WTC11 (cell line): ENCODE results near the gene DGCR8.

Source experiments
- AFF4 ChIP-seq: sonication (generic); formaldehyde crosslinking; IDR thresholded peaks from 2 replicates; pipeline ENCODE4 v1.8.1; 2023; ENCODE audit warnings: mild to moderate bottlenecking, missing genetic modification reagents, borderline replicate concordance
- ATF3 ChIP-seq: sonication (generic); formaldehyde crosslinking; conservative IDR thresholded peaks from 2 replicates; pipeline ENCODE4 v1.8.1; 2022; ENCODE audit warnings: mild to moderate bottlenecking, missing genetic modification reagents
- CTCF ChIP-seq: fragments of 200-600 bp; IDR thresholded peaks from 2 replicates; pipeline ENCODE4 v1.8.0; 2022; ENCODE audit warnings: antibody characterized with exemption
- FOXP1 ChIP-seq: sonication (generic); formaldehyde crosslinking; IDR thresholded peaks from 2 replicates; pipeline ENCODE4 v1.8.0; 2022; ENCODE audit warnings: missing genetic modification reagents, mild to moderate bottlenecking, moderate library complexity, borderline replicate concordance
- GABPB1 ChIP-seq: sonication (generic); formaldehyde crosslinking; IDR thresholded peaks from 2 replicates; pipeline ENCODE4 v1.8.1; 2023; ENCODE audit warnings: mild to moderate bottlenecking, missing genetic modification reagents
- IRF1 ChIP-seq: sonication (generic); formaldehyde crosslinking; IDR thresholded peaks from 2 replicates; pipeline ENCODE4 v1.8.0; 2023; ENCODE audit warnings: missing genetic modification reagents
- MAX ChIP-seq: sonication (generic); formaldehyde crosslinking; IDR thresholded peaks from 2 replicates; pipeline ENCODE4 v1.8.0; 2022; ENCODE audit warnings: mild to moderate bottlenecking, missing genetic modification reagents
- NR2C2 ChIP-seq: sonication (generic); formaldehyde crosslinking; IDR thresholded peaks from 2 replicates; pipeline ENCODE4 v1.8.0; 2022; ENCODE audit warnings: mild to moderate bottlenecking, missing genetic modification reagents
- NR3C1 ChIP-seq: sonication (generic); formaldehyde crosslinking; conservative IDR thresholded peaks from 2 replicates; pipeline ENCODE4 v1.8.1; 2023; ENCODE audit warnings: low read depth, mild to moderate bottlenecking, missing genetic modification reagents
- RELA ChIP-seq: sonication (generic); formaldehyde crosslinking; IDR thresholded peaks from 2 replicates; pipeline ENCODE4 v1.8.1; 2022; ENCODE audit warnings: missing genetic modification reagents, mild to moderate bottlenecking, borderline replicate concordance
- STAT6 ChIP-seq: sonication (generic); formaldehyde crosslinking; conservative IDR thresholded peaks from 2 replicates; pipeline ENCODE4 v1.8.1; 2023; ENCODE audit warnings: mild to moderate bottlenecking, low read depth, missing genetic modification reagents, moderate library complexity
- USF1 ChIP-seq: sonication (generic); formaldehyde crosslinking; IDR thresholded peaks from 2 replicates; pipeline ENCODE4 v1.8.0; 2022; ENCODE audit warnings: mild to moderate bottlenecking, missing genetic modification reagents
- ZNF263 ChIP-seq: sonication (generic); formaldehyde crosslinking; IDR thresholded peaks from 2 replicates; pipeline ENCODE4 v1.8.1; 2022; ENCODE audit warnings: low read depth, mild to moderate bottlenecking, moderate library complexity, missing genetic modification reagents
- ZNF281 ChIP-seq: sonication (generic); formaldehyde crosslinking; IDR thresholded peaks from 2 replicates; pipeline ENCODE4 v1.8.0; 2023; ENCODE audit warnings: mild to moderate bottlenecking, missing genetic modification reagents

- TF ChIP-seq ZNF263 (CRISPR knock-in tag) (no peak), CTCF (no peak), NR3C1 (CRISPR knock-in tag) (no peak), NR2C2 (CRISPR knock-in tag) (no peak), IRF1 (CRISPR knock-in tag) (no peak), MAX (CRISPR knock-in tag) (no peak), FOXP1 (CRISPR knock-in tag) (no peak), ZNF281 (CRISPR knock-in tag) (no peak), AFF4 (no peak), USF1 (CRISPR knock-in tag) (no peak), STAT6 (no peak), RELA (no peak), GABPB1 (CRISPR knock-in tag) (no peak), ATF3 (CRISPR knock-in tag) (no peak)
These were observed 28.1 kb upstream of the DGCR8 start for GRCh38 chr22:20051927-20052308.
